Astrocyte of the hippocampus (primary cell): ENCODE data around the gene TCEA2.
A peak's percentile ranks its signal among the peaks of the same experiment; 100 is the strongest.

ENCODE experiments used
- DNase-seq: peaks from one replicate; pipeline ENCODE4 v3.0.0; 2011; ENCODE audit warnings: low read depth, low spot score

Gene TCEA2

GRCh38 chr20:64035066-64035932 lies 27.7 kb upstream of the TCEA2 start:
- DNase-seq: no peak

DNA sequence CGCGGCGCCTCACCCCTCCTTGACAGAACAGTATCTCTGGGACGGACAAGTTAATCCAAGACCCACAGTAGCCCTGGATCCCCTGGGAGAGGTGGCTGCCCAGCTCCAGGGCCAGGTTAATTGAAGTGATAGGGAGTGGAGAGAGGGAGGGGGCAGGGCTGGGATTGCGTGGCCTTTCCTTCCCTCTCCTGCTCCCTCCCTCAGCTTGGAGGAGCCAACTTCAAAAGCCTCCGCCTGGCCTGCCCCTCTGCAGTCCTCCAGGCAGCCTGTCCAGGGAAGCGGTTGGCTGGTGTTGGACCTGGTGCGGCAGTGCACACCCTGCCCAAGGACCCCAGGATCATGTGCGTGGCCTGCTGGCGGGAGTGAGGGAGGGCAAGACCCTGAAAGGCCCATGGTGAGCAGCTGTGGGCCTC lies 27.1 kb upstream of the TCEA2 start, which contains the start of gene C20orf204:
C20orf204 (plus strand) TSS at position 250 of the 413 bp plus-strand sequence; CDS start at position 392, 142 bp downstream.
- no peak for DNase-seq

GRCh38 chr20:64036346-64037198 lies 26.4 kb upstream of the TCEA2 start:
- DNase-seq: no peak

GRCh38 chr20:64037199-64037497 lies 25.9 kb upstream of the TCEA2 start:
- no peak for DNase-seq

DNA sequence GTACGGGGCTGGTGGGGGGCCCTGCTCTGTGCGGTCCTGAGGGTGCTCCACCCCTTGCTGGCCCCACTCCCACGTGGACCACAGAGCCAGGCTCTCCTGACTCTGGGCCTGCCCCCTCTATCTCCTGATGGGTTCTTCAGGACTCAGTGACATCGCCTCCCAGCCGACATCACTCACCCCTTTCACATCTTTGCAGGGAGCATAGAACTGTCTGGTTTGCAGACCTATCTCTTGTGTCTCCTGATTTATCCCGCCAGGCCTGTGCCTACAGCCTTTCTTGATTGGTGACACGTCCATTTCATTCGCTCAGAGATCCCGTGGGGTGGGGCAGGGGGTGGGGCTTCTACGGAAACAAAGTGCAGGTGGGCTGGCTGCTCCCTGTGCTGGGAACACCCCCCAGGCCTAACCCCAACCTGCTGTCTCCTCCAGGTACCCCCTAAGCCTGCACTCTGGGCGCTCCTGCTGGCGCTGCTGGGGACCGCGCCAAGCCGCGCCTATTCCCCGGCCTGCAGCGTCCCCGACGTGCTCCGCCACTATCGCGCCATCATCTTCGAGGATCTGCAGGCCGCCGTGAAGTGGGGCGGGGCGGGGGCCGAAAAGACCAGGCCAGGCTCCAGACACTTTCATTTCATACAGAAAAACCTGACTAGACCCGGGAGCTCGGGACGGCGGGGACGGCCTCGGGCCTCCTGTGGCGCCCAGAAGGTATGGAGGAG lies 25.3 kb upstream of the TCEA2 start:
- DNase-seq: no peak

- no peak for DNase-seq
Observed at GRCh38 chr20:64038224-64038564, 24.8 kb upstream of the TCEA2 start.

DNA sequence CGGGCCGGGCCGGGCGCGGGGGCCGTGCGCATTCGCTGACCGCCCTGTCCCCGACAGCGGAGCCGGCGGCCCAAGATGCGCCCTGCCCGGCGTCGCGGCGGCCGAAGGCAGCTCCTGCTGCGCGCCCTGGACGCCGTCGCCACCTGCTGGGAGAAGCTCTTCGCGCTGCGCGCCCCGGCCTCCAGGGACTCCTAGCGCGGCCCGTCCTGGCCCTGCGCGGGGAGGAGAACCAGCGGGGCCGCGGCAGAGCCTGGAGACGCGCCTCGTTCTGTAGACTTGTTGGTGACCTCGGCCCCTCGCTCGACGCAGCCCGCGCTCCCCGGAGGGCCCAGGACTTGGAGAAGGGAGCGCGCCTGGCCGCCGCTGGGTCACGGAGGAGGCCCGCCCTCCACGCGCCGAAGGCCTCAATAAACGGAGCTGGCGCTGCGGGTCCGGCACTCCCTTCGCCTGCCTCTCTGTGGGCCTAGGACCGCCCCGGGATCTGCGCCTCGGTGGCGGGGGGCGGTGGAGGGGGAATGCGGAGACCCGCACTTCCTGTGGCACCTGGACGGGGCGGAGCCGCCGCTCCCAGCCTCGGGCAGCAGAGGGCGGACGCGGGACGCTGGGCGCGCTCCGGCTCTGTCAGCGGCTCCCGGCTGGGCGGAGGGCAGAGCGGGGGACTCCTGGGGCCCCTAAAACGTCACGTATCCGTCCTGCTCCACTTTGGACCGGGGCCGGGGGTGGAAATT lies 24.3 kb upstream of the TCEA2 start:
- peak; percentile 85 for DNase-seq

- DNase-seq: no peak
Observed at GRCh38 chr20:64039293-64040160, 23.5 kb upstream of the TCEA2 start.

DNA sequence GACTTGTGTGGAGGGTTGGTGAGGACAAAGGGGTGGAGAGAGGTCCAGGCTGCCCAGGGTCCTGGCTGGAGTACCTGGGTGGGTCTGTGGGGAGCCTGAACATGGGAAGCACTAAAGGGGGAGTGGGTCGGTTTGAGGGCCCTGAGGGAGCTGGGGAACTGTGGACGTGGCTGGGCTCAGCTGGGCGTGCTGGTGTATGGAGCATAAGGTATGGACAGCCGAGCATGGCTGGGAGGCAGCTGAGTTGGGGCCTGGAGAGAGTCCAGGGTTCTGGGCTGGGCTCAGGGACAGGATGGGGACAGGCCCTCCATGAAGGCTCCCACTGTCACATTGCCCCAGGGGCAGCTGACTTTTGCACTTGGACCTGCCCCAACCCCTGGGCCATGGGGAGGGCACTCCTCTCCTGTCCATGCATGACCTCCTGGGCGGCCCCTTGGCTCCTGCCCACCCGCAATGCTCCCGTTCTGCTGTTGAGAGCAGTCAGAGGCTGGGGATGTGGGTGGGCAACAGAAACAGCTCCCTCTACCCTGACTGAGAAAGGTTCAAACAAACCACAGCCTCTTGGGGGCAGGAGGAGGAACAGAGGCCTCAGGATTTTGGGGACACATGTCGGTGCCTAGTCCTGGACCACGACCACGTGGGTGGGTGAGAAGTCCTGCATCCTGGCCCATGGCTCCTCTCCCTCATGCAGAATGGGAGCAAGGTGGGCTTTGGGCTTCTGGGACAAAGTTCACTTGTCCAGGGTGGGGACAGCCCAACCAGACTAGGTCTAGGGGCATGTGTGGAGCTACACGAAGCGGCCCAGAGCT lies 22.6 kb upstream of the TCEA2 start:
- DNase-seq: no peak

- DNase-seq: no peak
Observed at GRCh38 chr20:64041040-64041780, 21.8 kb upstream of the TCEA2 start.

DNA sequence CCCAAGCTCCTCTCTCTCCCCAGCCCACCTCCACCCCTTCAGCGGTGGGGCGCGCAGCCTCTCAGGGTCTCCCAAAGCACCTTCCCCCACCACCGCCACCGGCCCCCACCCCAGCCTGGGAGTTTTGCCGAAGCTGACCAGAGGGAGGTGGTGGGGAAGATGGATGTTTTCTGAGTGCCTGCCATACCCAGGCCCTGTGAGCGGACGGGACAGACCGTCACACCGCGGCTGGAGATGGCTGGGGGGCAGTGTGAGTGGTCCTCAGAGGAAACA lies 21.3 kb upstream of the TCEA2 start:
- no peak for DNase-seq

GRCh38 chr20:64042054-64042781 lies 20.8 kb upstream of the TCEA2 start:
- DNase-seq: no peak

DNA sequence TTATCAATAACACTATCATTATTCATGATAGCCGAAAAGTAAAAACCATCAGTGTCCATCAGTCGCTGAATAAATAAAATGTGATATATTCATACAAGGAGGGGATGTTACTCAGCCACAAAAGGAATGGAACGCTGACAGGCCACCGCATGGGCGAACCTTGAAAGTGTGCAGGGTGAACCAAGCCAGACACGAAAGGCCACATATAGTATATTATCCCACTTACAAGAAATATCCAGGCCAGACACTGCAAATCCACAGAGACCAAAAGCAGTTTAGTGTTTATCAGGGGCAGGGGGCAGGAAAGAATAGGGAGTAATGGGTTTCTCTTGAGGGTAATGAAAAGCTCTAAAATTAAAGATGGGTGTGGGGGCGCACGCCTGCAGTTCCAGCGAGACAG lies 19.2 kb upstream of the TCEA2 start:
- DNase-seq: no peak

GRCh38 chr20:64044484-64045247 lies 18.3 kb upstream of the TCEA2 start:
- DNase-seq: peak; percentile 65

DNA sequence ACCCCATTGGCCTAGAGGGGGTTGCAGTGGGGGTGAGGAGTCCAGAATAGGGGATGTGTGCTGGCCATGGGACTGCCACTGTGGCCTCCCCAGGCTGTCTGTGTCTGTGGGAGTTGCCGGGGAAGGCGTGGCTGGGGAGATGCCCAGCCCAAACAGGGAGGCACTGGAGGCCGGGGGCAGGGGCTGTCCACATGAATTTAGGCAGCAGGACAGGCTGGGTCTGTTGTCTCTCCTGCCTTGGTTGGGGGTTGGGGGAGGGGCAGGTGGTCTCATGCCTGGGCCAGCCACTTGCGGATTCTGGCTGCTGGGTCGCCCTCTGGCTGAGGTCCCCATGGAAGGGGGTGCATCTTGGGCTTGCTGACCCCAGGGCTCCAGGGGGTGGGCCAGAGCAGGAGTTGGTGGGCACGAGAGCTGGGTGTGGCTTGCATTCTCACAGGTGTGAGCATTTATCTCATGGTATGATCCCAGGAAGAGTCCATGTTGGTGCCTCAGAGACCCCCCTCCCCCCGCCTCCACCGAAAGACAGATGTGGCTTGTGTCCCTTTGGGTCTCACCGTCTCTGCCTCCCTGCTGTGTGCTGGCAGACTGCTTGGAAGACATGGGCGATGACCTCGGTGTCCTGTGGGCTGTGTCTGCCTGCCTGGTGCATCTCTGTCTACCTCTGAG lies 17.5 kb upstream of the TCEA2 start:
- DNase-seq: no peak

- no peak for DNase-seq
Observed at GRCh38 chr20:64047046-64047389, 16.0 kb upstream of the TCEA2 start.

- DNase-seq: peak; percentile 30
Observed at GRCh38 chr20:64047968-64048401, 15.0 kb upstream of the TCEA2 start.
